HG02623 (cell line): ENCODE results near the gene TRAP1.
"Not testable (repeated sequence)": the region's sequence is repeated elsewhere in the genome, so short reads cannot be mapped to it uniquely, and the experiment has no call there.

Experiments
- ATAC-seq: cut with Tn5 transposase; IDR thresholded peaks from one replicate; pipeline ENCODE4 v1.9.1; 2021; ENCODE audit warnings: moderate library complexity; ENCODE audit not compliant: unreplicated experiment

TRAP1 gene

GRCh38 chr16:3618769-3619141 is 98.6 kb downstream of the TRAP1 start:
- ATAC-seq: no peak

GRCh38 chr16:3612510-3613466 is 104.5 kb downstream of the TRAP1 start:
- ATAC-seq: no peak

GRCh38 chr16:3611146-3611975 is 106.0 kb downstream of the TRAP1 start, which contains the start of gene SLX4:
TSS of gene SLX4 (minus strand) at chr16:3611606. CDS start at chr16:3608964, 2,642 bp downstream.
- peak; percentile 80 for ATAC-seq

GRCh38 chr16:3610698-3611145 is 106.6 kb downstream of the TRAP1 start:
- ATAC-seq: no peak

- ATAC-seq: no peak
Measured at GRCh38 chr16:3609895-3610697, 107.2 kb downstream of the TRAP1 start.

GRCh38 chr16:3608976-3609375 is 108.3 kb downstream of the TRAP1 start:
- ATAC-seq: not testable (repeated sequence)

- ATAC-seq: no peak
Measured at GRCh38 chr16:3608069-3608468, 109.3 kb downstream of the TRAP1 start.
